Germinal center (tissue), 1 donor: ENCODE measurements around the gene GPR17.
A peak's percentile ranks its signal among the peaks of the same experiment; 100 is the strongest.

ENCODE experiments used
- DNase-seq: peaks from one replicate; pipeline ENCODE4 v3.0.0; 2012; ENCODE audit warnings: mixed read lengths, low spot score

The GPR17 gene, protein sequence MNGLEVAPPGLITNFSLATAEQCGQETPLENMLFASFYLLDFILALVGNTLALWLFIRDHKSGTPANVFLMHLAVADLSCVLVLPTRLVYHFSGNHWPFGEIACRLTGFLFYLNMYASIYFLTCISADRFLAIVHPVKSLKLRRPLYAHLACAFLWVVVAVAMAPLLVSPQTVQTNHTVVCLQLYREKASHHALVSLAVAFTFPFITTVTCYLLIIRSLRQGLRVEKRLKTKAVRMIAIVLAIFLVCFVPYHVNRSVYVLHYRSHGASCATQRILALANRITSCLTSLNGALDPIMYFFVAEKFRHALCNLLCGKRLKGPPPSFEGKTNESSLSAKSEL

DNA sequence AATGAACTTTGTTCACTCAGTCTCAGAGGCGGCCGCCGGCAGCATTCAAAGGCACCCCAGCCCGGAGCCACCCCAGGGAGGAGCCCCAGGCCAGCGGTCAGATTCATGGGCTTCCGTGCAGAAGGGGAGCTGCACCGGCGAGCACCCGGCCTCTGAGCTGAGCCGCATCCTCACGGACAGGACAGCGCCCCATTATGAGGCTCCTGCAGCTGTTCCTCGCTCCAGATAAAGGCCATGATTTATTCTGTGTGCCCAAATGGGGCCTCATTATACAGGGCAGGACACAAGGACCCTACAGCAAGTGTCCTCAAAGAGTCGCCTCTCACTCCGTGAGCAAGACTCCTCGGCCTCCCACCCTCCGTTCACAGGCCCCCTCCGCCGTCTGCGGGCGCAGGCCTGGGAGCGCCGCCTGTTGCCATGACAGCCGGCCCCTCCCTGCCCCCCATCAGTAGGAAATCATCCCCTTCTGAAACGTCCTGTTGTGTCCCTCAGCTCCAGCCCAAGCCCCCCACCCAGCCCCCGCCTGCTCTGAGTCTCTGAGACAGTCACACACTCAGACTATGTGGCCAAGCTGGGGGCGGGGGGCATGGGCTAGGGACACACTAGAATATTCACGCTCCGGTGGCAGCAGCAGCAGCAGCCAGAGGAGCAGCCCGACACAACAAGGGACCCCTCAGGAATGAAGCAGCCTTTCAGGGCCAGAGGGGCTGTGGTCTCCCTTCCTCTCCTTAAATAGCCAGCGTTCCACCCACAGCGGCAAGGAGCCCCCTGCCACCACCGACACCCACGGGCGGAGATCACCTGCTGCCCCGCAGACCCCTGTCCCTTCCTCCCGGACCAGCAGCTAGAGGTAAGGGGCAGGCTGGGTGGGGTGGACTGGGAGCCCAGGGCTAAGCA lies at the start of gene GPR17:
Gene GPR17 (plus strand): TSS at position 759 of the 897 bp plus-strand sequence. CDS start 4,583 bp downstream, outside the sequence.
- no peak for DNase-seq

DNA sequence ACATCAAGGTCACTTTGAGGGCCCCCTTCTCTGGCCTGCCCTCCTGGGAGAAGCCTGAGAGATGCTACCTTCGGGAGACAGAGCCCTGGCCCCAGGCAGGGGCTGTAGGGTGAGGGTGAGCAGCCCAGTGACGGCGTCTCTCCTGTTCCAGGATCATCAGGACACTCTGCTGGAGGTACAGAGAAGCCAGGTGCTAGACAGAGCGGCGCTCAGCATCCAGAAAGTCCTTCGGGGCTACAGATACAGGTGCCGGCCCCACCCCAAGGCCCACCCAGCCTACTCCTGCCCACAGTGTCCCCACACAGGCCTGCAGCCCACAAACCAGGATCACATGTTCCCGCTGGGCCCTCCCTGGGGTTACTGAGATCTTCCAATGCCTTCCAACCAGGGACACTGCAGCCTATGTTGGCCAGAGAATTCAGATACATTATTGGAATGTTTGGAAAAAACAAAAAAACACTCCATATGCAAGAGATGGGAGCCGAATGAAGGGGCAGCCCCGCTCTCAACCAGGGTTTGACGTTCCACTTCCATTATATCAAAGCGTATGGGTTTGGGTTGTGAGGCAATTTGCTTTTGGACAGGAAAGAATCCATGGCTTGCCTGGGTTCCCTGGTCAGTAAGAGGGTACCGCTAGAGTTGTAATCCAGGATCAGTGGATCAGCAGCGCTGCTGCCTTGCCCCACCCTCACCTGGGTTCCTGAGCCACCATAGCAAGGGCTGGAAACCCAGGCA lies 49.5 kb upstream of the GPR17 start:
- no peak for DNase-seq

DNA sequence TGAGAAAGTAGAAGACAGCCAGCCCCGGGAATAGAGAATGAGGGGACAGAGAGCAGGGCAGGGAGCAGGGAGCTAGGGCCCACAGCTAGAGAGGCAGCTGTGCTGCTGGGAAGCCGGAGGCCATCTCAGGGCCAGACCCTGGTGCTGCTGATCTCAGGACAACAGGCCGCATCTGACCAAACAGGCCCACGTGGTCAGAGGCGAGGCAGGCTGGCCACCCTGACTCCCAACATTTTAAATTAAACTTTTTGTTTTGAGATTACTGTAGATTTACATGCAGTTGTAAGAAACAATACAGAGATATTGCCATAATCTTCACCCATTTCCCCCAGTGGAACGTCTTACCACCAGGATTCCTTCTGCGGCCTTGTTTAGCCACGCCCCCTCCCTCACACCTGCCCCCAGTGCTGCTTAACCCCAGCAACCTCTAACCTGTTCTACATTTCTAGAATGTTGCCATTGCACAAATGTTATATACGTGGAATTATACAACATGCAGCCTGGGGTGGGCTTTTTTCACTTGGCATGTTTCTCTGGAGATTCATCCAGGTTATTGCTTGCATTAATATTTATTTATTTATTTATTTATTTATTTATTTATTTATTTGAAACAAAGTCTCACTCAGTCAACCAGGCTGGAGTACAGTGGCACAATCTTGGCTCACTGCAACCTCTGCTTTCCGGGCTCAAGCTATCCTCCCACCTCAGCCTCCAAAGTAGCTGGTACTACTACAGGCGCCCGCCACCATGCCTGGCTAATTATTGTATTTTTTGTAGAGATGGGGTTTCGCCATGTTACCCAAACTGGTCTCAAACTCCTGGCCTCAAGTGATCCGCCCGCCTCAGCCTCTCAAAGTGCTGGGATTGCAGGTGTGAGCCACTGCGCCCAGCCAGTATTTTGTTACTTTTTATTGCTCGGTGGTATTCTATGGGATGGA lies 48.6 kb upstream of the GPR17 start:
- DNase-seq = no peak

DNA sequence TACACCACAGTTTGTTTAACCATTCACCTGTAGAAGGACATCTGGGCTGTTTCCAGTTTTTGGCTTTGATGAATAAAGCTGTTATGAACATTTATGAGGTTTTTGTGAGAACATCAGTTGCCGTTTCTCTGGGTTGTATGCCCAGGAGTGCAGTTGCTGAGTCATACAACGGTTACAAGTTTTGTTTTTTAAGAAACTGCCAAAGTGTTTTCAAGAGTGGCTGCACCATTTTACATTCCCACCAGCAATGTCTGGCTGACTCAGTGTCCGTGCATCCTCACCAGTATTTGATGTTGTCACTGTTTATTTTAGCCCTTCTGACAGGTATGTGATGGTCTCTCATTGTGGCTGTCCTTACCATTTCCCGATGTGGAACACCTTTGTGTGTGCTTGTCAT lies 48.0 kb upstream of the GPR17 start:
- DNase-seq = no peak

DNA sequence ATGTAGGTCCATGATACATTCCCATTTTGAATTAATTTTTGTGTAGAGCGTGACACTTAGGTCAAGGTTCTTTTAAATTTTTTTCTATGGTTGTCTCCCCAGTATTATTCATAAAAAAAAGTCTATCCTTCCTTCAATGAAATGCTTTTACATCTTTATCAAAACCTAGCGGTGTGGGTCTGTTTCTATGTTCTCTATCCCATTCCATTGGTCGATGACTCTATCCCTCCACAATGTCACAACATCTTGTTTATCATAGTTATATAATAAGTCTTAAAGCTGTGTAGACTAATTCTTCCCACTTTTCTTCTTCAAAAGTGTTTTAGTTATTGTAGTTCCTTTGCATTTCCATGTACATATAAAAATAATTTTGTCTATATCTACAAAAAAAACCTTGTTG lies 47.2 kb upstream of the GPR17 start:
- no peak for DNase-seq

DNA sequence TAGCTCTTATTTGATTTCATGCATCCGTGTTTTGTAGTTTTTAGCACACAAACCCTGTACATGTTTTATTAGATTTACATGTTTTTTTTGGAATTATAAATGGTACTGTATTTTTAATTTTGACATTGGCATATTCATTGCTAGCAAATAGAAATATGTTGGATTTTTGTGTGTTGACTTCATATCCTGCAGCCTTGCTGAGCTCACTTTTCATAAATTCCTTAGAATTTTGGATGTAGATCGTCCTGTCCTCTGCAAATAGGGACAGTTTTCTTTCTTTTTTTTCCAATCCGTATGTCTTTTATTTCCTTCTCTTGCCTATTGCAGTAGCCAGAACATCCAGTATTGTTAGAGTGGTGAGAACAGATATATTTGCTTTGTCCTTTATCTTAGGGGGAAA lies 46.7 kb upstream of the GPR17 start:
- DNase-seq = no peak

DNA sequence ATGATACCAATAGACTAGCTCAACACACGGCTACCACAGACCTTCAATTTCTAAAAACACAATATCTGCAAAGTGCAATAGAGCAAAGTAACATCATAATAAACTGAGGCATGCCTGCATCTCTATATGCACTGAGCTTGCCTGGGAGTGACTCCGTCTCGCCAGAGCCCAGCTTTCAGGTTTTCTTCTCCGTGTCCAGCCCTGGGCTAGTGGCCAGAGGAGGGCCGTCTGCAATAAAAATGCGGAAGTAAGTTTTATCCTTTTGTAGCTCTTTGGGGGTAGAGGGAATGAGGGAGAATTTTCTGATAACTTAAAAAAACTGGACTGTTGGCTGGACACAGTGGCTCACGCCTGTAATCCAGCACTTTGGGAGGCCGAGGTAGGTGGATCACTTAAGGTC lies 41.0 kb upstream of the GPR17 start:
- no peak for DNase-seq

DNA sequence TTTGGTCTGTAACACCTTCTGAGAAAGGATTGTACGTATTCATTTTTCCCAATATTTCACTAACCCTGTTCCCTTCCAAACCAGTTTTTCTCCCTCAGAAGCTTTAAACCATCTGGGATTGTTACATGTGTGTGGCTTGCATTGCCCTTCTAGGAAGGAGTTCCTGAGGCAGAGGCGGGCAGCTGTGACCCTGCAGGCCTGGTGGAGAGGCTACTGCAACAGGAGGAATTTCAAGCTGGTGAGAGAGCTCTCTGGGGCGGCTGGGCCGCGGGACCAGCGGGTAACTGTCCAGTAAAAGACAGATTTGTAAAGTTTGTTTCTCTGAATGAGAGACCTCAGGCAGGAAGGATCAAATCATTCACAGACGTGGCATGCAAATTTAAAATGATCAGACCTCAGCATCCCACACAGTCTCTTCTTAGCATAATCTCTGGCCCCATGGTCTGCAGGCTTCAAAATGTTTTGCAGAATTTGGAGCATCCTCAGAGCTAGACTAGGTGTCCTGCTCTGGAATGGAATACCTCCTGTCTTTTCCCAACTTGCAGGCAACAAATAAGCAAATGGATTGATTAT lies 40.2 kb upstream of the GPR17 start:
- DNase-seq = peak; percentile 51

DNA sequence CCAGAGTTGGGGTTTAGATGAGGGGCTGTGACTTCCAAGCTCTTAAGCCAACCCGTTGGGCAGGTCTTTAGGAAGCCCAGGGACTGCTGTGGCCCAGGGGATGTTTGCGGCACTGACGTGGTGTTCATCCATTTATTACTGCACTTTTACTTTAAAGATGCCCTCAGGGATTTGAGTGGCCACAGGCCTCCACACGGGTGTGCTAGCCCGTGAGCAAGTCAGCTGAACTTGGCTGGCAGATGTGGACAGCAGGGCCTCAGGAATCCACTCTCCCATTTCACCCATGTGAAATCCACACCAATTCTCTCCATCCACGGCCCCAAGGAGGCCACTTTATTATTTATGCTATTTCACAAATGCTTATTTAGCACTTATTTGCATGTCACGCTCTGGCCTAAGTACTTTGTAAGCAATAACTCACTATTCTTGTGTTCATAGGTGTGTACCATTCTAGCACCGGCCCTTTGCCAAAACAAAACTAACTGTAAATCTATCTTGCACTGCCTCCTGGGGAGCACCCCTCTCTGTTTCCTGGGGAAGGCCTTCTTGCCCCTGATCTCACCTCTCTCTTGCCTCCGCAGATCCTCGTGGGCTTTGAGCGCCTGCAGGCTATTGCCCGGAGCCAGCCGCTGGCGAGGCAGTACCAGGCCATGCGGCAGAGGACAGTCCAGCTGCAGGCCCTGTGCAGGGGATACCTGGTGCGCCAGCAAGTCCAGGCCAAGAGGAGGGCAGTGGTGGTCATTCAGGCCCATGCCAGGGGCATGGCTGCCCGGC lies 39.1 kb upstream of the GPR17 start:
- DNase-seq = no peak

DNA sequence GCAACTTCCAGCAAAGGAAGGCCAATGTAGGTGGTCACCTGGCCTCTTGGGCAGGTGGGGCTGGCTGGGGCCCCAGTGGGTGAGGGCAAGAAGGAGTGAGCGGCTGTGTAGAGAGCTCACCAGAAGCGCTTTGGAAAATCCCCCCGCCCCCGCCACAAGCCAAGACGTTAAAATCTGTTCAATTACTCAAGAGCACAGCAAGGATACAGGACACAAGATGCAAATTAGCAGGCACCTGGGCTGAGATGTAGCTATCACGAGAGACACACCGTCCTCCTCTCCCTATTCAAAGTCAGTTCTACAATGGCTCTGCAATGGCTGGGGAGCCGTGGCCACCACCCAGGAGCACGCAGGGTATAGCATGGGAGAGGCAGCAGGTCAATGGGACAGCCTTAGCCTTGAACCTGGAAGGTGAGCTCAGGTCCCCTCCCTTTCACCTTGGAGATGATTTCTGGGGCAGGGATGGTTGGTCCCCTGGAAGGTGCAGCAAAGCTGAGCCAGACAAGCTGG lies 38.5 kb upstream of the GPR17 start:
- DNase-seq = peak; percentile 54

DNA sequence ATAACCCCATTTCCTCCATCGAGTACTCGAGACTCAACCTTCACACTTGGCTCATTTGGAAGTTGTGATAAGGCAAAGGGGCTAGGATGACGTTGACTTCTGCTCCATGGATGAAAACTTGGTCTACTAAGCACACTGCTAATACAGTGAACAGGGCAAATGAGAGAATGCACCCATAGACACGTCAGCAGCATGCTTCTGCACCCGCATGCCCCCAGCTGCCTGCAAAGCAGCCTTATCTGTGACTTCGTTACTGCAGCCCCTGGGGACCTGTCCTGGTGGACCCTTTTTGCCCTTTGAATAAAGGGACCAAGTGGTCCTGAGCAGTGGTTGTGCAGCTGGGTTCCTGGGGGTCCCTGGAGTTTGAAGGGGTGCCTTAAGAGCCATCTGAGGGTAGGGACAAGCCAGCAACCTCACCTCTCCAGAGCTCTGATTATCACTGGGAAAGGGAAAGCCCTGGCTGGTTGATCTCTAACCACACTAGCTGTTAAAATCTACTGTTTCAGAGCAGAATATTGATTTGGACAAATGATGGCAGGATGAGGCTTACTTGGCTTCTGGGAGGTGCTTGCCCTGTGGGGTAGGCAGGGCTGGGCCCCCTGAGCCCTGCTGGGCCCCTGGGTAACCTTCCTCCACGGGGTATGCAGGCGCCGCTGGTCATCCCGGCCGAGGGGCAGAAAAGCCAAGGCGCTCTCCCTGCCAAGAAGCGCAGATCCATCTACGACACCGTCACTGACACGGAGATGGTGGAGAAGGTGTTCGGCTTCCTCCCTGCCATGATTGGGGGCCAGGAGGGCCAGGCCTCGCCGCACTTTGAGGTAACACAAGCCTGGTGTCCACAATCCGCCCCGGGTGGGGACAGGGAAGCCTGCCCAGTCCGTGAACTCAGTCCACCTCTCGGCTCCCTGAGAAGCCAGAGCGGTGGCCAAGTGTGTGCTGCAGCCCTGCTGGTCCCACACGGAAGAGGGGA lies 37.6 kb upstream of the GPR17 start:
- no peak for DNase-seq

DNA sequence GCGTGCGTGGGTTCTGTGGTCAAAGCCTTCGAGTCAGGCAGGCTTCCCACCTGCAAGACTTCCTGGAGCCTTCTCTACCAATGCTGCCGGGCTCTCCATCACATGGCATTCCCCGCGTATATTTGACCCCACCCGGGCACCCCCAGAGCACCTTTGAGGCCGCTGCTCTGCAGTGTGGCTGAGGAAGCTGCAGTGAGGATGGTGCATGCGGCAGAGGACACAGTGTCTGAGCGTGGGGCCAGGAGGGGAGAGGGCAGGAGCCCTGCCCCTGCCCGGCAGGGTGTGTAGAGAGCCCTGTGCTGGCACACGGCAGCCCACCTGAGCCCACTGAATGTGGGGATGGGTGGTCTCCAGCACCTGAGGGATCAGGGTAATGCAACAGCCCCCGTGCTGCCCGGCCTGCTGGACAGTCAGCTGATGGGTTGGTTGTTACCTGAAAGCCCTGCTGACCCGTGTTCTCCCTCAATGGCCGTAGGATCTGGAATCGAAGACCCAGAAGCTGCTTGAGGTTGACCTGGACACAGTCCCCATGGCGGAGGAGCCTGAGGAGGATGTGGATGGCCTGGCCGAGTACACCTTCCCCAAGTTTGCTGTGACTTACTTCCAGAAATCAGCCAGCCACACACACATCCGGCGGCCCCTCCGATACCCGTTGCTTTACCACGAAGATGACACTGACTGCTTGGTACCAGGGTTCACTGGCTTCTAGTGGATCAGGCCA lies 36.8 kb upstream of the GPR17 start:
- DNase-seq = no peak

DNA sequence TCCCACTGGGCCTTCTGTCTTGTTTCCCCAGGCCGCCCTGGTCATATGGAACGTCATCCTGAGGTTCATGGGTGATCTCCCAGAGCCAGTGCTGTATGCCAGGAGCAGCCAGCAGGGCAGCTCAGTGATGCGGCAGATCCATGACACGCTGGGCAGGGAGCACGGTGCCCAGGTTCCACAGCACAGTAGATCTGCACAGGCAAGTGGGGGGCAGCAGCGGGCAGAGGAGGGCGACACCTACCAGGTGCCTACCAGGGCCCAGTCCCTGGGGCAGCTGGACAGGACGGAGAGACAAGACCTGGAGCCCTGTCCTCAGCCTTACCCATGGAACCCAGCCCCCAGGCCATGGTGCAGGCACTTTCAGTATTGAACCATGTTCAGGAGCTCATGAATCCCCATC lies 36.1 kb upstream of the GPR17 start:
- DNase-seq = no peak

DNA sequence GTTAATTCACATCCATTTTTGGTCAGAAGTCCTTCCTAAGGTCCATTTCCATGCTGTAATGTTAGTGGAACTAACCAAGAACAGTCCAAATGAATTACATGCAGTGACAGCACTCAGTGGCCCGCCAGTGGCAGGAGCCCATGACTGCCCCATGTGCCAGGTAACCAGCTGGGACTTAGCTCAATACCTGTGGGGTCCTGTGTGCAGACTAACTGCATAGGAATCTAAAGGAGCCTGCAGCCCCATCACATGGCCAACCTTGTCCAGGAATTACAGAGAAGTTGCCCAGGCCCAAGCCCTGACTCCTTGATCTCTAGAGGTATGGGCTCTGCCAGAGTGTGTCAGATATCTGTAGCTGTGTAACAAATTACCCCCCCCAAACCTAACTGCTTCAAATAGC lies 35.4 kb upstream of the GPR17 start:
- no peak for DNase-seq

DNA sequence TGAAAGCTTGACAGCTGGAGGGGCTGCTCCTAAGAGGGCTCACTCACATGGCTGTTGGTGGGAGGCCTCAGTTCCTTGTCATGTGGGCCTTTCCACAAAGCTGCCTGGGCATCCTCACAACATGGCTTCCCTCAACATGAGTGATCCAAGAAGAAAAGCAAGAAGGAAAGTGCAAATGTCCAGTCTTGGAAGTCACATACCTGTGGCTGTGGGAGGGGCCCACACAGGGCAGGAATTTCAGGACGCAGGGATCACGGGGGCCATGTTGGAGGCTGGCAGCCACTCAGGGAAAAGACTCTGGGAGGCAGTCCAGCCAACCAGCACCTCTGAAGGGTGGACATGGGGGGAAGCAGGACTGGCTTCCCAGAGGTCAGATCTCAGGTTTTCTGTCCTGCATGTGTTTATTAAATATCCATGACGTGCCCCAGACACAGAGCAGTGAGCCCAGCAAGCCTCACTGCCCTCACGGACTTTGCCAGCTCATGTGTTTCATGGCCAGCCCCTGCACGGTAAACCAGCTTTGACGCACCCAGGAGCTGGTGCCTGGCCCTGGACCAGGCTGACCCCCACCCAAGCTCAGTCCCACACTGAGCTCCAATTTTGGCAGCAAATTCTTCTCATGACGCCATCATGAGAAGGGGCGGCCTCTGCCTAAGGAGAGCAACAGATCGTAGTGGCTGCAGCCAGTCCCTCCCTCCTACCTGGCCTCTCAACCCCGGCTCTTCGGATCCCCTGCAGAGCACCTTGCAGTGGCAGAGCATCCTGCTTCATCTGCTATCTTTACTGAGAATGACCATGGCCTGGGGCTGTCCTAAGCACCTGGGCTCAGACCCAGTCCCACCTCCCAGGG lies 34.7 kb upstream of the GPR17 start:
- DNase-seq = no peak

DNA sequence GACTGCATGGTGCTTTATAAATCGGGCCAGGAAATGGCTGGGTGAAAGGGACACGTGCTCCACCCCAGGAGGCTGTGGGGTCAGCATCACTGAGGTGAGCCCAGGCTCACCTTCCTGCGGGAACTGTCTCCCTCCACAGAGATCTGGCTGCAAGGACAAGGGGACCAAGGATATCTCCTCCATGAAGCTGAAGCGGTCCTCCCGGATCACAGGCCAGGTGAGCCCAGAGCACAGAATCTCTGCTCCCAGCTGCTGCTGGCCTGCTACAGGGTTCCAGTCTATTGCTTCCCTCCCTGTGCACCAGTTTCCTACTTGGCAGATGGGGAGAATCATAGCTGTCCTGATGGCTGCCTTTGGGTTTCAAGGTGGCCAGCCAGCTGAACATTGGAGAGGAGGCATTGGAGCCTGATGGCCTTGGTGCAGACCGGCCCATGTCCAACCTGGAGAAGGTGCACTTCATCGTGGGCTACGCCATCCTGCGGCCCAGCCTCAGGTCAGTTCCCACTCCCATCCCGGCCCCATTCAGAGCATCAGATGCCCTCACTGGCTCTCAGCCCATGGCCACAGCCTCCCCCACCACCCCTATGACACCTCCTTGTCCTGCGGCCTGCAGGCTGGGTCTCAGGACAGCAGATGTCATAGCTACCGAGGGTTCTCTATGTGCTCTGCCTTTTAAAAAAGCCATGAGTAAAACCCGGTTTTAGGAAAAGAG lies 33.7 kb upstream of the GPR17 start:
- no peak for DNase-seq

DNA sequence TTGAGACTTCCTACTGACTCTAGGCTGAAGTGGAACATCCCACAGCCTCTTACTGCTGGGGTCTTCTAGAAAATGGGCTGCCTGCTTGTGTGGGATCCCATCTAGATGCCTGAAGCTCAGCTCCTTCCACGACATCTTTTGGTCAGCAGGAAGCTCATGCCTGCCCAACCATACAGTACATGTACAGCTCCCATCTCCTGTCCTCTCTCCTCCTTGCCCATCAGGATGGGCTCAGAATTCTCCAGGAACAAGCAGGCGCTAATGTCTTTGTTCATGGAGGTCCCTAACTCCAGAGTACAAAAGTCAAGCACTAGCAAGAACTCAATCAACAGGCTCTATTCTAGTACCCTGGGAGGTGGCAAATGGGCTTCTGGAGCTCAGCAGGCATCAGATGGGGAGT lies 31.7 kb upstream of the GPR17 start:
- no peak for DNase-seq
